ENCODE results near the gene TAPBPL. TPM values are rescaled to one million over a fixed set of nuclear protein-coding genes. Genes with fewer than 3 reads are reported as not detected.

Gene TAPBPL
- polyA plus RNA-seq, 3 donors, result 89.3 to 145 (median 91.8) TPM

DNA sequence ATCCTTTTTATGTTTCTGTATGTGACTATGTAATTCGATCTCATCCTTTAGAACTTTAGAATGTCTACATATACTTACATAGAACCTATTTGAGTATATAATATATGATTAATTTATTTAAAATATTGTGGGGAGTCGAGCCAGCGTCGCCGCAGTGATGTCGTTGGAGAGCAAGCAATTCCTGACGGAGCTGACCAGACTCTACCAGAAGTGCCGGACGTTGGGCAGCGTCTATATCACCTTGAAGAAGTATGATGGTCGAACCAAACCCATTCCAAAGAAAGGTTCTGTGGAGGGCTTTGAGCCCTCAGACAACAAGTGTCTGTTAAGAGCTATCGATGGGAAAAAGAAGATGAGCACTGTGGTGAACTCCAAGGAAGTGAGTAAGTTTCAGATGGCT lies 13.5 kb upstream of the TAPBPL start:
- H3K36me3 ChIP-seq (replicated peaks in 1 of 2; ENCODE audit: control insufficient read depth in 1 of 2, insufficient read depth in 2 of 2, low read length in 2 of 2), result no peaks in the 10 kb centered on the region
- Mint-ChIP-seq H3K4me3 (no peak overlapping the region), H3K4me1 (peaks cover 7% of the 10 kb centered on the region), H3K27me3 (ENCODE audit: low read depth in 3 of 3) (peaks cover 2 to 7% (median 6%) of the 10 kb centered on the region in 3 donors), H3K9me3 (peaks cover 0 to 4% (median 0%) of the 10 kb centered on the region in 7 donors), H3K27ac (no peak overlapping the region), H3K36me3 (peaks cover 0 to 6% of the 10 kb centered on the region in 2 donors)
- peaks cover 0 to 9% of the 10 kb centered on the region in 2 donors for H3K4me1 ChIP-seq (ENCODE audit: control insufficient read depth in 1 of 2, insufficient read depth in 2 of 2, low read length in 2 of 2)
- no peaks in the 10 kb centered on the region for H3K9me3 ChIP-seq (replicated peaks in 1 of 2; ENCODE audit: control insufficient read depth in 1 of 2, insufficient read depth in 1 of 2, low read length in 2 of 2)
- no peak overlapping the region for H3K27ac ChIP-seq (ENCODE audit: low read depth in 1 of 2, low read length in 2 of 2)
- no peak for DNase-seq
- intact Hi-C loops (cut with micrococcal nuclease), result no loop called here
- no peak overlapping the region for H3K9ac ChIP-seq (ENCODE audit: insufficient read depth, low read length, poor library complexity, severe bottlenecking)
- no peaks in the 10 kb centered on the region for H4K20me1 ChIP-seq (ENCODE audit: insufficient read depth, low read length)
- H2AFZ ChIP-seq (ENCODE audit: insufficient read depth, low read depth, low read length, poor library complexity, severe bottlenecking), result no peak overlapping the region
- H3K4me2 ChIP-seq (replicated peaks; ENCODE audit: extremely low read depth, low read length, poor library complexity, severe bottlenecking), result no peak overlapping the region
- H3K27me3 ChIP-seq (ENCODE audit: control insufficient read depth in 2 of 2, insufficient read depth in 2 of 2, low read length in 2 of 2), result no peaks in the 10 kb centered on the region
- no peak overlapping the region for H3K4me3 ChIP-seq (replicated peaks in 1 of 3; ENCODE audit: low read depth in 2 of 3, low read length in 3 of 3)
- WGBS (ENCODE audit: insufficient coverage), result 92% methylated on average over 10 of the region's 12 CpGs
- no peaks in the 10 kb centered on the region for H3K79me2 ChIP-seq (ENCODE audit: insufficient read depth, low read length)
- TF ChIP-seq, protein P1, sequence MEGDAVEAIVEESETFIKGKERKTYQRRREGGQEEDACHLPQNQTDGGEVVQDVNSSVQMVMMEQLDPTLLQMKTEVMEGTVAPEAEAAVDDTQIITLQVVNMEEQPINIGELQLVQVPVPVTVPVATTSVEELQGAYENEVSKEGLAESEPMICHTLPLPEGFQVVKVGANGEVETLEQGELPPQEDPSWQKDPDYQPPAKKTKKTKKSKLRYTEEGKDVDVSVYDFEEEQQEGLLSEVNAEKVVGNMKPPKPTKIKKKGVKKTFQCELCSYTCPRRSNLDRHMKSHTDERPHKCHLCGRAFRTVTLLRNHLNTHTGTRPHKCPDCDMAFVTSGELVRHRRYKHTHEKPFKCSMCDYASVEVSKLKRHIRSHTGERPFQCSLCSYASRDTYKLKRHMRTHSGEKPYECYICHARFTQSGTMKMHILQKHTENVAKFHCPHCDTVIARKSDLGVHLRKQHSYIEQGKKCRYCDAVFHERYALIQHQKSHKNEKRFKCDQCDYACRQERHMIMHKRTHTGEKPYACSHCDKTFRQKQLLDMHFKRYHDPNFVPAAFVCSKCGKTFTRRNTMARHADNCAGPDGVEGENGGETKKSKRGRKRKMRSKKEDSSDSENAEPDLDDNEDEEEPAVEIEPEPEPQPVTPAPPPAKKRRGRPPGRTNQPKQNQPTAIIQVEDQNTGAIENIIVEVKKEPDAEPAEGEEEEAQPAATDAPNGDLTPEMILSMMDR (IDR thresholded peaks at IDR 0.05), result no peak

GRCh38 chr12:6440391-6440790 lies 11.5 kb upstream of the TAPBPL start:
- no peak overlapping the region for H2AFZ ChIP-seq (ENCODE audit: insufficient read depth, low read depth, low read length, poor library complexity, severe bottlenecking)
- peaks cover 11% of the 10 kb centered on the region for H3K4me1 Mint-ChIP-seq
- H3K36me3 Mint-ChIP-seq, result peaks cover 6 to 17% of the 10 kb centered on the region in 2 donors
- H3K27me3 Mint-ChIP-seq (ENCODE audit: low read depth in 3 of 3), result peaks cover 4 to 9% (median 7%) of the 10 kb centered on the region in 3 donors
- H3K9me3 ChIP-seq (replicated peaks in 1 of 2; ENCODE audit: control insufficient read depth in 1 of 2, insufficient read depth in 1 of 2, low read length in 2 of 2), result no peaks in the 10 kb centered on the region
- H3K27ac ChIP-seq (ENCODE audit: low read depth in 1 of 2, low read length in 2 of 2), result no peak overlapping the region
- H3K4me3 ChIP-seq (replicated peaks in 1 of 3; ENCODE audit: low read depth in 2 of 3, low read length in 3 of 3), result no peak overlapping the region
- no peaks in the 10 kb centered on the region for H4K20me1 ChIP-seq (ENCODE audit: insufficient read depth, low read length)
- no peak overlapping the region for H3K4me3 Mint-ChIP-seq
- peaks cover 0 to 9% of the 10 kb centered on the region in 2 donors for H3K4me1 ChIP-seq (ENCODE audit: control insufficient read depth in 1 of 2, insufficient read depth in 2 of 2, low read length in 2 of 2)
- H3K79me2 ChIP-seq (ENCODE audit: insufficient read depth, low read length), result no peaks in the 10 kb centered on the region
- no CpG with 5 or more reads among the region's 1 CpG for WGBS (ENCODE audit: insufficient coverage)
- intact Hi-C loops (cut with micrococcal nuclease), result no loop called here
- H3K4me2 ChIP-seq (replicated peaks; ENCODE audit: extremely low read depth, low read length, poor library complexity, severe bottlenecking), result no peak overlapping the region
- no peaks in the 10 kb centered on the region for H3K27me3 ChIP-seq (ENCODE audit: control insufficient read depth in 2 of 2, insufficient read depth in 2 of 2, low read length in 2 of 2)
- no peak overlapping the region for H3K27ac Mint-ChIP-seq
- peaks cover 0 to 3% of the 10 kb centered on the region in 2 donors for H3K36me3 ChIP-seq (replicated peaks in 1 of 2; ENCODE audit: control insufficient read depth in 1 of 2, insufficient read depth in 2 of 2, low read length in 2 of 2)
- H3K9me3 Mint-ChIP-seq, result peaks cover 0 to 4% (median 0%) of the 10 kb centered on the region in 7 donors
- no peak overlapping the region for H3K9ac ChIP-seq (ENCODE audit: insufficient read depth, low read length, poor library complexity, severe bottlenecking)
- DNase-seq, result no peak
- TF ChIP-seq, protein P1 (IDR thresholded peaks at IDR 0.05), result no peak
